Breast epithelium (tissue), 4 donors: Measurements from ENCODE around the gene SYNPO2. TPM values are rescaled to one million over a fixed set of nuclear protein-coding genes. Genes with fewer than 3 reads are reported as not detected.

ENCODE experiments used
- DNase-seq, 2 donors: peaks; one replicate each; pipeline ENCODE4 v3.0.0-alpha.2; 2019; ENCODE audit warnings: low spot score in 2 of 2
- H3K27ac ChIP-seq, 2 donors: fragments of 200-600 bp; sonication (generic) in 1 of 2; one replicate each; pipeline ENCODE4 v1.5.1; 2016 to 2019; ENCODE audit warnings: mild to moderate bottlenecking in 1 of 2
- H3K27me3 ChIP-seq, 2 donors: fragments of 200-600 bp; sonication (generic) in 1 of 2; one replicate each; pipeline versions ENCODE4 v1.5.1 to v1.6.0; 2017 to 2019; ENCODE audit warnings: control low read depth in 1 of 2, mild to moderate bottlenecking in 1 of 2
- H3K36me3 ChIP-seq: fragments of 200-600 bp; one replicate; pipeline ENCODE4 v1.5.1; 2019
- H3K4me1 ChIP-seq, 2 donors: fragments of 200-600 bp; sonication (generic); one replicate each; pipeline ENCODE4 v1.5.1; 2016 to 2019; ENCODE audit warnings: control low read depth in 1 of 2
- H3K4me3 ChIP-seq, 3 donors: fragments of 200-600 bp; sonication (generic); 1 replicate in 2 of 3; 2 replicates in 1 of 3; pipeline ENCODE4 v1.5.1; 2016 to 2019; ENCODE audit warnings: mild to moderate bottlenecking in 3 of 3, moderate library complexity in 2 of 3
- H3K9me3 ChIP-seq, 2 donors: fragments of 200-600 bp; sonication (generic) in 1 of 2; one replicate each; pipeline ENCODE4 v1.5.1; 2016 to 2019; ENCODE audit warnings: control low read depth in 1 of 2
- POLR2A ChIP-seq: fragments of 450-650 bp; IDR thresholded peaks from one replicate; pipeline ENCODE4 v1.6.1; 2016; ENCODE audit warnings: antibody characterized with exemption, mild to moderate bottlenecking, moderate library complexity
- POLR2AphosphoS5 ChIP-seq, 3 donors: sonication (generic); formaldehyde crosslinking; IDR thresholded peaks; one replicate each; pipeline ENCODE4 v1.6.1; 2017; ENCODE audit warnings: antibody characterized with exemption in 3 of 3
- intact Hi-C: fragments of 100-400 bp; cut with DNase I; formaldehyde crosslinking; loops from one replicate; pipeline ENCODE4 v1.15.1; 2023; ENCODE audit warnings: low total_unique reads
- total RNA-seq, 3 donors: library from RNA; depleted of rRNA; stranded (reverse); fragments of >200 nt; gene quantifications; one replicate each; pipeline ENCODE4 v1.1.0, GENCODE V29; 2016
- TF ChIP-seq, protein P1 (sequence below), 3 donors: fragments of 450-650 bp; IDR thresholded peaks; one replicate each; pipeline ENCODE4 v1.5.1; 2016 to 2017; ENCODE audit warnings: antibody characterized with exemption in 3 of 3, mild to moderate bottlenecking in 3 of 3, moderate library complexity in 3 of 3

The SYNPO2 gene
- total RNA-seq, 3 donors from 2014 or later = 30.2 to 90.1 (median 52.7) TPM

- no peaks in the 10 kb centered on the region for H3K27me3 ChIP-seq
- no peaks in the 10 kb centered on the region for H3K36me3 ChIP-seq
- intact Hi-C loops = no loop called here
- H3K4me1 ChIP-seq = peaks cover 7% of the 10 kb centered on the region in 2 donors
- peak overlapping the region; percentile 68 for H3K27ac ChIP-seq
- TF ChIP-seq, protein P1, sequence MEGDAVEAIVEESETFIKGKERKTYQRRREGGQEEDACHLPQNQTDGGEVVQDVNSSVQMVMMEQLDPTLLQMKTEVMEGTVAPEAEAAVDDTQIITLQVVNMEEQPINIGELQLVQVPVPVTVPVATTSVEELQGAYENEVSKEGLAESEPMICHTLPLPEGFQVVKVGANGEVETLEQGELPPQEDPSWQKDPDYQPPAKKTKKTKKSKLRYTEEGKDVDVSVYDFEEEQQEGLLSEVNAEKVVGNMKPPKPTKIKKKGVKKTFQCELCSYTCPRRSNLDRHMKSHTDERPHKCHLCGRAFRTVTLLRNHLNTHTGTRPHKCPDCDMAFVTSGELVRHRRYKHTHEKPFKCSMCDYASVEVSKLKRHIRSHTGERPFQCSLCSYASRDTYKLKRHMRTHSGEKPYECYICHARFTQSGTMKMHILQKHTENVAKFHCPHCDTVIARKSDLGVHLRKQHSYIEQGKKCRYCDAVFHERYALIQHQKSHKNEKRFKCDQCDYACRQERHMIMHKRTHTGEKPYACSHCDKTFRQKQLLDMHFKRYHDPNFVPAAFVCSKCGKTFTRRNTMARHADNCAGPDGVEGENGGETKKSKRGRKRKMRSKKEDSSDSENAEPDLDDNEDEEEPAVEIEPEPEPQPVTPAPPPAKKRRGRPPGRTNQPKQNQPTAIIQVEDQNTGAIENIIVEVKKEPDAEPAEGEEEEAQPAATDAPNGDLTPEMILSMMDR (IDR thresholded peaks at IDR 0.05) = no peak
- no peak for TF ChIP-seq POLR2AphosphoS5 (IDR thresholded peaks at IDR 0.05)
- TF ChIP-seq POLR2A = no peak
- H3K9me3 ChIP-seq = no peaks in the 10 kb centered on the region
- no peak for DNase-seq
- H3K4me3 ChIP-seq = no peak overlapping the region
Measured at GRCh38 chr4:119037709-119038108, 149.1 kb downstream of the SYNPO2 start.

GRCh38 chr4:119038116-119038841 is 149.6 kb downstream of the SYNPO2 start:
- H3K27me3 ChIP-seq = no peaks in the 10 kb centered on the region
- no peaks in the 10 kb centered on the region for H3K9me3 ChIP-seq
- TF ChIP-seq POLR2AphosphoS5 (IDR thresholded peaks at IDR 0.05) (no peak), POLR2A (no peak)
- TF ChIP-seq, protein P1 (IDR thresholded peaks at IDR 0.05) = no peak
- intact Hi-C loops = no loop called here
- peak overlapping the region; percentile 68 for H3K27ac ChIP-seq
- no peak for DNase-seq
- no peaks in the 10 kb centered on the region for H3K36me3 ChIP-seq
- H3K4me1 ChIP-seq = peaks cover 7% of the 10 kb centered on the region in 2 donors
- H3K4me3 ChIP-seq = no peak overlapping the region

DNA sequence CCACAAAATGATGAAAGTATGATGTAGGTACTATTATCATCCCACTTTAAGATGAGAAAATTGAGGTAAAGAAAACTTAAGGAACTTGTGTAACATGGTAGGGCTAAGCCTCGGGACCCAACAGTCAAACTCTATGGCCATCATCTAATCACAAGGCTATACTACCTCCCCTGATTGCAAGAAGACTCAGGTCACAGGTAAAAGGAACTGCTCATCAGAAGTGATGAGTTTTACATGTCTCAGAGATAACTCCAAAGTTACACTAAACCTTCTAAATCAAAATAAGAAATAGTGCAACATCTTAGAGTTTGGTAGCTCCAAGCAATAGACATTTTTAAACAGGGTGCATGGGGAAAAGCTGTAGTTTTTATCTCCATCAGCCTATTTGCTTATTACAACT is 150.5 kb downstream of the SYNPO2 start:
- intact Hi-C loops = no loop called here
- DNase-seq = no peak
- Histone ChIP-seq H3K9me3 (no peaks in the 10 kb centered on the region), H3K4me1 (peaks cover 7% of the 10 kb centered on the region in 2 donors), H3K36me3 (no peaks in the 10 kb centered on the region), H3K27me3 (no peaks in the 10 kb centered on the region), H3K27ac (peak overlapping the region; percentile 85 to 88), H3K4me3 (no peak overlapping the region)
- TF ChIP-seq POLR2A (no peak), POLR2AphosphoS5 (IDR thresholded peaks at IDR 0.05) (no peak)
- TF ChIP-seq, protein P1 (IDR thresholded peaks at IDR 0.05) = no peak

DNA sequence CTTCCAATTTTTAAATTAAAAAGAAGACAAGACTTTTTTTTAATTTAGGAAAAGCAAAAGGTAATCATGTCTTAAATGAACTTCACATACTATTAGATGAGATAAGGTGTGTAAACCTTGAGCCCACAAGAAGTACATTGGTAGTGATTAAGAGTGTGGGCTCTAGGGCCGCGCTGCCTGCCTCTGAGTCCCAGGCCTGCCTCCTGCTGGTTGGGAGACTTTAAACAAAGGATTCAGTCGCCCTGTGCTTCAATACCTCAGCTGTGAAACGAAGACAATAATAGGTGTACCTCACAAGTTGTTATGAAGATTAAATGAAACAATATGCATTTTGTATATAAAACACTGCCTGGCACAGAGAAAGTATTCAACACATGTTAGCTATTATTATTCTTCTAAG is 151.1 kb downstream of the SYNPO2 start:
- intact Hi-C loops = no loop called here
- DNase-seq = no peak
- Histone ChIP-seq H3K36me3 (no peaks in the 10 kb centered on the region), H3K27me3 (no peaks in the 10 kb centered on the region), H3K4me1 (peaks cover 7 to 10% of the 10 kb centered on the region in 2 donors), H3K4me3 (no peak overlapping the region), H3K27ac (peak overlapping the region; percentile 85 to 88), H3K9me3 (no peaks in the 10 kb centered on the region)
- TF ChIP-seq POLR2A = no peak
- TF ChIP-seq, protein P1 (IDR thresholded peaks at IDR 0.05) = peak in 1 of 3 donors; percentile 15

GRCh38 chr4:119040261-119040660 is 151.6 kb downstream of the SYNPO2 start:
- Histone ChIP-seq H3K36me3 (no peaks in the 10 kb centered on the region), H3K27me3 (no peaks in the 10 kb centered on the region), H3K4me3 (no peak overlapping the region), H3K27ac (peak overlapping the region; percentile 85 to 88), H3K9me3 (no peaks in the 10 kb centered on the region), H3K4me1 (peaks cover 7 to 12% of the 10 kb centered on the region in 2 donors)
- TF ChIP-seq, protein P1 (IDR thresholded peaks at IDR 0.05) = no peak
- no peak for TF ChIP-seq POLR2A
- TF ChIP-seq POLR2AphosphoS5 (IDR thresholded peaks at IDR 0.05) = no peak
- intact Hi-C loops = no loop called here
- DNase-seq = no peak
